ENCODE data around the gene DAPK1. TPM values are rescaled to one million over a fixed set of nuclear protein-coding genes. Genes with fewer than 3 reads are reported as not detected.
A peak's percentile ranks its signal among the peaks of the same experiment; 100 is the strongest.

DAPK1 gene
- total and polyA plus RNA-seq, 2 donors (not counting 1 experiment from before 2014, with no cell fraction given): 1.7 to 2.8 TPM

DNA sequence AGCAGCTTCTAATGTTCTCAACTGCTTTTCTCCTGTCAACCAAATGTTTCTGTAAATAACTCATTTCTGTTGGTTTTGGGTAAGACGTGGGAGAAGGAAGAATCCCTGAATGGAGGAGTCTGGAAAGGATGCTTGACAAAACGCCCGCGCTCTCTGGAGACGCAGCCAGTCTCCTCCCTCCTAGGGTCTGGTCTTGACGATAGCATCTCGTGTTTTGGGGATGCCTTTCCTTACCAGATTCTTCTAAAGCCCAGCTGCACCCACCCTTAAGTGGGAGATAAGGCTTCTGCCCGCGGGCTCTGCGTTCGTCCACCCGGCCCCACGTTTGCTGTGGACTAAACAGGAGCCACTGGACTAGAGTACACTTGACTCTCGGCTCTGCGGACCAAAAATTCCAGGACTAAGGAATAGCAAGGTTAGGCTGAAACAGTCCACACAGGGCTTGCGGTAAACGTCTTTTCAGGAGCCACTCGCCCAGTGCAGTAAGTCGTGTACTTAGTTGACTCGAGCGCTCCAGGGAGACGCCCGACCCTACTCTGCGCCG, 227.8 kb downstream of the DAPK1 start:
- H3K27me3 ChIP-seq (replicated peaks in 1 of 4; ENCODE audit: control extremely low read depth in 1 of 4, control insufficient read depth in 3 of 4, insufficient read depth in 4 of 4, low read length in 3 of 4): peaks cover 0 to 23% (median 12%) of the 10 kb centered on the region in 4 experiments
- CTCF ChIA-PET: no interaction called here
- H3K79me2 ChIP-seq (ENCODE audit: control insufficient read depth, insufficient read depth, low read length): no peaks in the 10 kb centered on the region
- no peak overlapping the region for H3K4me3 ChIP-seq (ENCODE audit: control extremely low read depth in 1 of 5, extremely low read depth in 1 of 5, insufficient read depth in 1 of 5, low read depth in 2 of 5, low read length in 4 of 5)
- H3K4me2 ChIP-seq (replicated peaks; ENCODE audit: low read depth, low read length, poor library complexity, severe bottlenecking): peak overlapping the region; percentile 61
- POLR2A ChIA-PET: no interaction called here
- H3K9me3 Mint-ChIP-seq (ENCODE audit: insufficient read depth): no peaks in the 10 kb centered on the region
- 13% methylated on average over 18 of the region's 25 CpGs for WGBS (ENCODE audit: insufficient coverage)
- H3K4me3 Mint-ChIP-seq: peak overlapping the region; percentile 59
- peaks cover 10 to 12% of the 10 kb centered on the region in 2 donors for H3K4me1 ChIP-seq (ENCODE audit: control insufficient read depth in 2 of 2, insufficient read depth in 2 of 2, low read length in 2 of 2)
- no peak for TF ChIP-seq EZH2 (IDR thresholded peaks at IDR 0.05; ENCODE audit: borderline replicate concordance, insufficient read depth, low read depth, low read length, poor library complexity, severe bottlenecking)
- TF ChIP-seq, protein P1, sequence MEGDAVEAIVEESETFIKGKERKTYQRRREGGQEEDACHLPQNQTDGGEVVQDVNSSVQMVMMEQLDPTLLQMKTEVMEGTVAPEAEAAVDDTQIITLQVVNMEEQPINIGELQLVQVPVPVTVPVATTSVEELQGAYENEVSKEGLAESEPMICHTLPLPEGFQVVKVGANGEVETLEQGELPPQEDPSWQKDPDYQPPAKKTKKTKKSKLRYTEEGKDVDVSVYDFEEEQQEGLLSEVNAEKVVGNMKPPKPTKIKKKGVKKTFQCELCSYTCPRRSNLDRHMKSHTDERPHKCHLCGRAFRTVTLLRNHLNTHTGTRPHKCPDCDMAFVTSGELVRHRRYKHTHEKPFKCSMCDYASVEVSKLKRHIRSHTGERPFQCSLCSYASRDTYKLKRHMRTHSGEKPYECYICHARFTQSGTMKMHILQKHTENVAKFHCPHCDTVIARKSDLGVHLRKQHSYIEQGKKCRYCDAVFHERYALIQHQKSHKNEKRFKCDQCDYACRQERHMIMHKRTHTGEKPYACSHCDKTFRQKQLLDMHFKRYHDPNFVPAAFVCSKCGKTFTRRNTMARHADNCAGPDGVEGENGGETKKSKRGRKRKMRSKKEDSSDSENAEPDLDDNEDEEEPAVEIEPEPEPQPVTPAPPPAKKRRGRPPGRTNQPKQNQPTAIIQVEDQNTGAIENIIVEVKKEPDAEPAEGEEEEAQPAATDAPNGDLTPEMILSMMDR (IDR thresholded peaks at IDR 0.05): no peak
- H3K27ac ChIP-seq (ENCODE audit: low read length in 2 of 2): no peak overlapping the region
- no peak for ATAC-seq (ENCODE audit: low read depth)
- H3K9ac ChIP-seq (ENCODE audit: low read length): no peak overlapping the region
- peaks cover 35% of the 10 kb centered on the region for H3K27me3 Mint-ChIP-seq
- intact Hi-C loops (cut with micrococcal nuclease): no loop called here
- peak overlapping the region; percentile 42 for H2AFZ ChIP-seq (ENCODE audit: insufficient read depth, low read depth, low read length, poor library complexity, severe bottlenecking)
- no peak overlapping the region for H3K27ac Mint-ChIP-seq
- no peaks in the 10 kb centered on the region for H4K20me1 ChIP-seq (ENCODE audit: control insufficient read depth, insufficient read depth, low read length, poor library complexity, severe bottlenecking)
- H3K4me1 Mint-ChIP-seq: peaks cover 6% of the 10 kb centered on the region
- H3K36me3 ChIP-seq (replicated peaks in 1 of 2; ENCODE audit: control extremely low read depth in 1 of 2, control insufficient read depth in 1 of 2, extremely low read depth in 1 of 2, insufficient read depth in 2 of 2, low read length in 1 of 2): no peaks in the 10 kb centered on the region
- H3K9me3 ChIP-seq (ENCODE audit: control extremely low read depth in 1 of 3, control insufficient read depth in 2 of 3, insufficient read depth in 1 of 3, low read length in 2 of 3): peaks cover 0 to 18% (median 0%) of the 10 kb centered on the region in 3 donors
- DNase-seq: no peak

DNA sequence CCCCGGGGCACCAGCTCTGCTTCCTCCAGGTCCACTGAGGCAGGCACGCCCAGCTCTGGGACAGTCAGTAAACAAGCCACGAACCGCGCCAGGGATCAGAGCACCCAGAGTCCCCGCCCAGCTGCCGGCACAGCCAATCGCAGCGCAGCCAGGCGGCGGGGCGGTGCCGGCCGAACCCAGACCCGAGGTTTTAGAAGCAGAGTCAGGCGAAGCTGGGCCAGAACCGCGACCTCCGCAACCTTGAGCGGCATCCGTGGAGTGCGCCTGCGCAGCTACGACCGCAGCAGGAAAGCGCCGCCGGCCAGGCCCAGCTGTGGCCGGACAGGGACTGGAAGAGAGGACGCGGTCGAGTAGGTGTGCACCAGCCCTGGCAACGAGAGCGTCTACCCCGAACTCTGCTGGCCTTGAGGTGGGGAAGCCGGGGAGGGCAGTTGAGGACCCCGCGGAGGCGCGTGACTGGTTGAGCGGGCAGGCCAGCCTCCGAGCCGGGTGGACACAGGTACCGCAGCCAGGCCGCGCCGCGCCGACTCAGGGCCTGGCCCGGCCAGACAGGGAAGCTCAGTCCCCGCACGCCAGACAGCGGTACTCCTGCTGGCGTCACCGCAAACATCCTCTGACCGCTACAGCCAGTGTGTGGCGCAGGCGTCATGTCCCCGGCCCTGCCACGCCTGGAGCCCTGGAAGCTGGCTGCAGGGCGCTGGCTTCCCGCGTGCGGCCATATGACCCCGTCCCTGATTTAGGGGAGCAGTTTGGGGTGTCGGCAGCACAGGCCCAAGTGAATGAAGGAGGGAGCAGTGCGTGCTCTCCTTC, 228.4 kb downstream of the DAPK1 start, which contains the start of gene CTSL:
Gene CTSL, plus strand, starts transcription at position 220 of the 810 bp plus-strand sequence. CDS start 1,485 bp downstream, outside the sequence.
- 5% methylated on average over 67 of the region's 67 CpGs for WGBS (ENCODE audit: insufficient coverage)
- H2AFZ ChIP-seq (ENCODE audit: insufficient read depth, low read depth, low read length, poor library complexity, severe bottlenecking): peak within 1 kb of the TSS; percentile 42
- Mint-ChIP-seq H3K27me3 (peaks cover 34% of the 10 kb centered on the region), H3K4me3 (peak within 1 kb of the TSS; percentile 59), H3K27ac (no peak within 1 kb of the TSS), H3K4me1 (peaks cover 6% of the 10 kb centered on the region), H3K9me3 (ENCODE audit: insufficient read depth) (no peaks in the 10 kb centered on the region)
- peaks cover 0 to 18% (median 0%) of the 10 kb centered on the region in 3 donors for H3K9me3 ChIP-seq (ENCODE audit: control extremely low read depth in 1 of 3, control insufficient read depth in 2 of 3, insufficient read depth in 1 of 3, low read length in 2 of 3)
- POLR2A ChIA-PET: no interaction called here
- TF ChIP-seq, protein P1 (IDR thresholded peaks at IDR 0.05): no peak
- TF ChIP-seq EZH2 (IDR thresholded peaks at IDR 0.05; ENCODE audit: borderline replicate concordance, insufficient read depth, low read depth, low read length, poor library complexity, severe bottlenecking): no peak
- no peaks in the 10 kb centered on the region for H4K20me1 ChIP-seq (ENCODE audit: control insufficient read depth, insufficient read depth, low read length, poor library complexity, severe bottlenecking)
- peak within 1 kb of the TSS; percentile 61 for H3K4me2 ChIP-seq (replicated peaks; ENCODE audit: low read depth, low read length, poor library complexity, severe bottlenecking)
- no peak within 1 kb of the TSS for H3K9ac ChIP-seq (ENCODE audit: low read length)
- H3K79me2 ChIP-seq (ENCODE audit: control insufficient read depth, insufficient read depth, low read length): no peaks in the 10 kb centered on the region
- DNase-seq (no peak), ATAC-seq (ENCODE audit: low read depth) (no peak)
- CTCF ChIA-PET: no interaction called here
- peaks cover 0 to 23% (median 12%) of the 10 kb centered on the region in 4 experiments for H3K27me3 ChIP-seq (replicated peaks in 1 of 4; ENCODE audit: control extremely low read depth in 1 of 4, control insufficient read depth in 3 of 4, insufficient read depth in 4 of 4, low read length in 3 of 4)
- intact Hi-C loops (cut with micrococcal nuclease): no loop called here
- peaks cover 10 to 12% of the 10 kb centered on the region in 2 donors for H3K4me1 ChIP-seq (ENCODE audit: control insufficient read depth in 2 of 2, insufficient read depth in 2 of 2, low read length in 2 of 2)
- H3K36me3 ChIP-seq (replicated peaks in 1 of 2; ENCODE audit: control extremely low read depth in 1 of 2, control insufficient read depth in 1 of 2, extremely low read depth in 1 of 2, insufficient read depth in 2 of 2, low read length in 1 of 2): no peaks in the 10 kb centered on the region
- H3K4me3 ChIP-seq (ENCODE audit: control extremely low read depth in 1 of 5, extremely low read depth in 1 of 5, insufficient read depth in 1 of 5, low read depth in 2 of 5, low read length in 4 of 5): peak within 1 kb of the TSS in 1 of 5 experiments; percentile 8
- no peak within 1 kb of the TSS for H3K27ac ChIP-seq (ENCODE audit: low read length in 2 of 2)
